Mesenchymal stem cell (in vitro differentiated cells and primary cell): ENCODE measurements around the gene GATAD1.

ENCODE experiments used
- DNase-seq: peaks from one replicate; pipeline ENCODE4 v3.0.0-alpha.2; 2013
- H2AFZ ChIP-seq: one replicate; pipeline ENCODE4 v1.6.1; 2013; ENCODE audit warnings: low read depth, mild to moderate bottlenecking, control low read depth, inconsistent platforms, low read length, moderate library complexity
- H2AK5ac ChIP-seq: 2 replicates; pipeline ENCODE4 v1.6.1; 2013; ENCODE audit warnings: low read length, moderate library complexity, mild to moderate bottlenecking, inconsistent platforms; ENCODE audit not compliant: severe bottlenecking
- H2BK120ac ChIP-seq: one replicate; pipeline ENCODE4 v1.6.1; 2013; ENCODE audit warnings: low read depth, mild to moderate bottlenecking, inconsistent platforms, low read length, moderate library complexity
- H2BK12ac ChIP-seq, 2 experiments: one replicate each; pipeline ENCODE4 v1.6.1; 2013; ENCODE audit warnings: inconsistent platforms in 2 of 2, low read length in 2 of 2, mild to moderate bottlenecking in 2 of 2, moderate library complexity in 2 of 2, control low read depth in 1 of 2
- H2BK15ac ChIP-seq: one replicate; pipeline ENCODE4 v1.6.1; 2013; ENCODE audit warnings: mild to moderate bottlenecking, low read depth, inconsistent platforms; ENCODE audit not compliant: poor library complexity, severe bottlenecking
- H2BK5ac ChIP-seq: 2 replicates; pipeline ENCODE4 v1.6.1; 2013; ENCODE audit warnings: low read depth, mild to moderate bottlenecking, low read length, control low read depth, inconsistent platforms; ENCODE audit not compliant: poor library complexity, severe bottlenecking
- H3K14ac ChIP-seq, 2 experiments: one replicate each; pipeline ENCODE4 v1.6.1; 2013; ENCODE audit warnings: inconsistent platforms in 2 of 2, low read length in 2 of 2, control low read depth in 1 of 2, mild to moderate bottlenecking in 1 of 2, moderate library complexity in 1 of 2
- H3K18ac ChIP-seq, 2 experiments: one replicate each; pipeline ENCODE4 v1.6.1; 2013; ENCODE audit warnings: inconsistent platforms in 2 of 2, low read length in 2 of 2, control low read depth in 1 of 2, low read depth in 1 of 2, mild to moderate bottlenecking in 1 of 2
- H3K23ac ChIP-seq, 2 experiments: one replicate each; pipeline ENCODE4 v1.6.1; 2013; ENCODE audit warnings: inconsistent platforms in 2 of 2, low read length in 2 of 2, mild to moderate bottlenecking in 2 of 2, moderate library complexity in 2 of 2, control low read depth in 1 of 2
- H3K27ac ChIP-seq: 2 replicates; pipeline ENCODE4 v1.5.1; 2013; ENCODE audit warnings: mild to moderate bottlenecking, moderate library complexity, low read length, control low read depth, inconsistent platforms; ENCODE audit not compliant: poor library complexity, severe bottlenecking
- H3K27me3 ChIP-seq, 2 experiments: 2 replicates each; pipeline versions ENCODE4 v1.6.1 to v1.7.0; 2013; ENCODE audit warnings: low read length in 2 of 2, mild to moderate bottlenecking in 2 of 2, moderate library complexity in 2 of 2, control low read depth in 1 of 2, inconsistent platforms in 1 of 2; ENCODE audit not compliant: control insufficient read depth in 1 of 2, insufficient read depth in 1 of 2
- H3K36me3 ChIP-seq, 2 experiments: 2 replicates each; pipeline versions ENCODE4 v1.6.1 to v1.7.0; 2013; ENCODE audit warnings: low read length in 2 of 2, control low read depth in 1 of 2, inconsistent platforms in 1 of 2, low read depth in 1 of 2, mild to moderate bottlenecking in 1 of 2; ENCODE audit not compliant: insufficient read depth in 2 of 2, control insufficient read depth in 1 of 2
- H3K4ac ChIP-seq, 2 experiments: one replicate each; pipeline ENCODE4 v1.6.1; 2013; ENCODE audit warnings: inconsistent platforms in 2 of 2, low read length in 2 of 2, mild to moderate bottlenecking in 2 of 2, moderate library complexity in 2 of 2, control low read depth in 1 of 2, low read depth in 1 of 2
- H3K4me1 ChIP-seq: 2 replicates; pipeline ENCODE4 v1.6.1; 2013; ENCODE audit warnings: low read depth, low read length, control low read depth; ENCODE audit not compliant: control insufficient read depth, insufficient read depth
- H3K4me2 ChIP-seq: 2 replicates; pipeline ENCODE4 v1.6.1; 2013; ENCODE audit warnings: low read length, mild to moderate bottlenecking, inconsistent platforms; ENCODE audit not compliant: poor library complexity, severe bottlenecking
- H3K4me3 ChIP-seq, 2 experiments: 2 replicates each; pipeline versions ENCODE4 v1.5.1 to v1.7.0; 2013; ENCODE audit warnings: low read length in 2 of 2, mild to moderate bottlenecking in 2 of 2, control low read depth in 1 of 2, low read depth in 1 of 2; ENCODE audit not compliant: insufficient read depth in 1 of 2
- H3K79me1 ChIP-seq: replicated peaks from 2 replicates; pipeline ENCODE4 v1.6.1; 2013; ENCODE audit warnings: mild to moderate bottlenecking, control low read depth, low read length, inconsistent platforms; ENCODE audit not compliant: poor library complexity, severe bottlenecking
- H3K9ac ChIP-seq: 2 replicates; pipeline ENCODE4 v1.7.0; 2013; ENCODE audit warnings: mild to moderate bottlenecking, low read length, moderate library complexity
- H3K9me3 ChIP-seq: 2 replicates; pipeline ENCODE4 v1.7.0; 2013; ENCODE audit warnings: mild to moderate bottlenecking, low read length; ENCODE audit not compliant: control insufficient read depth
- H4K8ac ChIP-seq: one replicate; pipeline ENCODE4 v1.6.1; 2013; ENCODE audit warnings: inconsistent platforms, mild to moderate bottlenecking, low read length, moderate library complexity
- H4K91ac ChIP-seq: one replicate; pipeline ENCODE4 v1.6.1; 2013; ENCODE audit warnings: mild to moderate bottlenecking, low read length, inconsistent platforms
- WGBS: methylation state at CpG from one replicate; pipeline ENCODE4 v1.1.7; 2013; ENCODE audit warnings: mixed read lengths; 5-methylcytosine and 5-hydroxymethylcytosine counted together

GATAD1 gene

GRCh38 chr7:92427193-92427592, 20.1 kb upstream of the GATAD1 start:
- H2BK15ac ChIP-seq: no peak overlapping the region
- no peak overlapping the region for H3K4me2 ChIP-seq
- no peak overlapping the region for H4K91ac ChIP-seq
- H3K4ac ChIP-seq: no peak overlapping the region
- no peak overlapping the region for H3K27ac ChIP-seq
- peaks cover 0 to 4% of the 10 kb centered on the region in 2 experiments for H3K27me3 ChIP-seq
- H3K9me3 ChIP-seq: no peaks in the 10 kb centered on the region
- no peak overlapping the region for H4K8ac ChIP-seq
- H3K36me3 ChIP-seq: no peaks in the 10 kb centered on the region
- DNase-seq: no peak
- no peak overlapping the region for H3K4me3 ChIP-seq
- no peak overlapping the region for H2AFZ ChIP-seq
- no peak overlapping the region for H2BK120ac ChIP-seq
- WGBS: 92% methylated on average over 3 of the region's 3 CpGs
- H2BK12ac ChIP-seq: no peak overlapping the region
- H3K9ac ChIP-seq: no peak overlapping the region
- H2BK5ac ChIP-seq: no peak overlapping the region
- H3K79me1 ChIP-seq: no peaks in the 10 kb centered on the region
- H2AK5ac ChIP-seq: no peak overlapping the region
- H3K18ac ChIP-seq: no peak overlapping the region
- H3K23ac ChIP-seq: no peak overlapping the region
- H3K14ac ChIP-seq: no peak overlapping the region
- peaks cover 2% of the 10 kb centered on the region for H3K4me1 ChIP-seq

- no peak overlapping the region for H2AFZ ChIP-seq
- no peak overlapping the region for H3K14ac ChIP-seq
- H3K79me1 ChIP-seq: no peaks in the 10 kb centered on the region
- H3K9me3 ChIP-seq: no peaks in the 10 kb centered on the region
- H2AK5ac ChIP-seq: no peak overlapping the region
- no peak overlapping the region for H4K8ac ChIP-seq
- H3K4me3 ChIP-seq: no peak overlapping the region
- no peaks in the 10 kb centered on the region for H3K36me3 ChIP-seq
- H3K27me3 ChIP-seq: peaks cover 0 to 5% of the 10 kb centered on the region in 2 experiments
- peaks cover 2% of the 10 kb centered on the region for H3K4me1 ChIP-seq
- no peak overlapping the region for H3K27ac ChIP-seq
- H2BK120ac ChIP-seq: no peak overlapping the region
- no peak overlapping the region for H3K4me2 ChIP-seq
- H2BK12ac ChIP-seq: no peak overlapping the region
- no peak overlapping the region for H3K9ac ChIP-seq
- H4K91ac ChIP-seq: no peak overlapping the region
- H3K18ac ChIP-seq: no peak overlapping the region
- no peak overlapping the region for H2BK5ac ChIP-seq
- no CpG with 5 or more reads among the region's 3 CpGs for WGBS
- no peak overlapping the region for H2BK15ac ChIP-seq
- no peak overlapping the region for H3K4ac ChIP-seq
- no peak for DNase-seq
- no peak overlapping the region for H3K23ac ChIP-seq
Observed at GRCh38 chr7:92432299-92432946, 14.9 kb upstream of the GATAD1 start.

GRCh38 chr7:92433019-92433418, 14.3 kb upstream of the GATAD1 start:
- 94% methylated on average over 7 of the region's 8 CpGs for WGBS

GRCh38 chr7:92435542-92435941, 11.7 kb upstream of the GATAD1 start:
- Histone ChIP-seq H2BK5ac (no peak overlapping the region), H3K4me3 (no peak overlapping the region), H3K23ac (no peak overlapping the region), H4K91ac (no peak overlapping the region), H3K14ac (no peak overlapping the region), H3K27ac (no peak overlapping the region), H3K4me1 (peaks cover 2% of the 10 kb centered on the region), H3K79me1 (no peaks in the 10 kb centered on the region), H2AK5ac (no peak overlapping the region), H3K9ac (no peak overlapping the region), H2AFZ (no peak overlapping the region), H2BK12ac (no peak overlapping the region), H3K9me3 (no peaks in the 10 kb centered on the region), H2BK120ac (no peak overlapping the region), H3K36me3 (no peaks in the 10 kb centered on the region), H4K8ac (no peak overlapping the region), H3K27me3 (peaks cover 5 to 9% of the 10 kb centered on the region in 2 experiments), H3K4ac (no peak overlapping the region), H3K18ac (no peak overlapping the region), H2BK15ac (no peak overlapping the region), H3K4me2 (no peak overlapping the region)
- no peak for DNase-seq
- no CpG with 5 or more reads among the region's 2 CpGs for WGBS

More at GRCh38 chr7:92433019-92433418, 14.3 kb upstream of the GATAD1 start:
- no peak overlapping the region for H4K8ac ChIP-seq
- no peaks in the 10 kb centered on the region for H3K36me3 ChIP-seq
- no peak overlapping the region for H3K4ac ChIP-seq
- H3K9ac ChIP-seq: no peak overlapping the region
- H2BK12ac ChIP-seq: no peak overlapping the region
- H2BK5ac ChIP-seq: no peak overlapping the region
- H3K9me3 ChIP-seq: no peaks in the 10 kb centered on the region
- H3K4me1 ChIP-seq: peaks cover 2% of the 10 kb centered on the region
- no peak overlapping the region for H2AK5ac ChIP-seq
- no peaks in the 10 kb centered on the region for H3K79me1 ChIP-seq
- H3K27ac ChIP-seq: no peak overlapping the region
- H3K18ac ChIP-seq: no peak overlapping the region
- peaks cover 0 to 5% of the 10 kb centered on the region in 2 experiments for H3K27me3 ChIP-seq
- H3K4me3 ChIP-seq: no peak overlapping the region
- no peak overlapping the region for H2BK15ac ChIP-seq
- no peak overlapping the region for H2BK120ac ChIP-seq
- H4K91ac ChIP-seq: no peak overlapping the region
- no peak overlapping the region for H3K4me2 ChIP-seq
- no peak for DNase-seq
- H3K23ac ChIP-seq: no peak overlapping the region
- H2AFZ ChIP-seq: no peak overlapping the region
- H3K14ac ChIP-seq: no peak overlapping the region
